ENCODE results near the gene DDRGK1. TPM values are rescaled to one million over a fixed set of nuclear protein-coding genes. Genes with fewer than 3 reads are reported as not detected.

The DDRGK1 gene
- total and polyA plus RNA-seq, 2 of the 8 experiments (the other 6 are each of a cell fraction or from before 2014, with no cell fraction given), result 29.4 to 42.0 TPM

GRCh38 chr20:3172933-3173609, 31.4 kb downstream of the DDRGK1 start, which contains the start of gene LZTS3 (continued):
- TF ChIP-seq RXRA (IDR thresholded peaks at IDR 0.05; ENCODE audit: insufficient read depth, low read depth, low read length) (no peak), CBX8 (IDR thresholded peaks at IDR 0.05; ENCODE audit: borderline replicate concordance, low read depth, low read length) (no peak), TAF1 (IDR thresholded peaks at IDR 0.05; ENCODE audit: low read depth, low read length) (peak; percentile 41; the same call in 1 of the 2 replicates), POLR2A (IDR thresholded peaks at IDR 0.05; ENCODE audit: control extremely low read depth in 1 of 2, low read depth in 2 of 2, low read length in 2 of 2) (peak; percentile 43 to 76), SP4 (IDR thresholded peaks at IDR 0.05; ENCODE audit: low read length) (peak; percentile 12; the same call in 1 of the 2 replicates), CTCF (IDR thresholded peaks at IDR 0.05; ENCODE audit: control extremely low read depth in 1 of 3, insufficient read depth in 1 of 3, low read depth in 1 of 3, low read length in 3 of 3) (no peak), SIRT6 (IDR thresholded peaks at IDR 0.05; ENCODE audit: low read length) (no peak), E2F6 (IDR thresholded peaks at IDR 0.05) (no peak), CHD2 (IDR thresholded peaks at IDR 0.05; ENCODE audit: low read length) (0 out of 2 replicates have a peak, but pooled peaks have one; percentile 11), SAP30 (IDR thresholded peaks at IDR 0.05; ENCODE audit: insufficient read depth, insufficient replicate concordance, low read length) (no peak), CREB1 (IDR thresholded peaks at IDR 0.05) (peak; percentile 85), RBBP5 (IDR thresholded peaks at IDR 0.05; ENCODE audit: borderline replicate concordance, low read depth, low read length) (peak; percentile 15; the same call in 1 of the 2 replicates), TBP (IDR thresholded peaks at IDR 0.05; ENCODE audit: low read depth, low read length) (no peak), TEAD4 (IDR thresholded peaks at IDR 0.05; ENCODE audit: low read depth, low read length) (peak; percentile 22; the same call in 1 of the 2 replicates)
- TF ChIP-seq, protein P1, sequence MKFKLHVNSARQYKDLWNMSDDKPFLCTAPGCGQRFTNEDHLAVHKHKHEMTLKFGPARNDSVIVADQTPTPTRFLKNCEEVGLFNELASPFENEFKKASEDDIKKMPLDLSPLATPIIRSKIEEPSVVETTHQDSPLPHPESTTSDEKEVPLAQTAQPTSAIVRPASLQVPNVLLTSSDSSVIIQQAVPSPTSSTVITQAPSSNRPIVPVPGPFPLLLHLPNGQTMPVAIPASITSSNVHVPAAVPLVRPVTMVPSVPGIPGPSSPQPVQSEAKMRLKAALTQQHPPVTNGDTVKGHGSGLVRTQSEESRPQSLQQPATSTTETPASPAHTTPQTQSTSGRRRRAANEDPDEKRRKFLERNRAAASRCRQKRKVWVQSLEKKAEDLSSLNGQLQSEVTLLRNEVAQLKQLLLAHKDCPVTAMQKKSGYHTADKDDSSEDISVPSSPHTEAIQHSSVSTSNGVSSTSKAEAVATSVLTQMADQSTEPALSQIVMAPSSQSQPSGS (IDR thresholded peaks at IDR 0.05; ENCODE audit: low read length), result peak; percentile 98
